ENCODE results near the gene PLK5. TPM values are rescaled to one million over a fixed set of nuclear protein-coding genes. Genes with fewer than 3 reads are reported as not detected.
"Not testable (repeated sequence)": the region's sequence is repeated elsewhere in the genome, so short reads cannot be mapped to it uniquely, and the experiment has no call there.

PLK5 gene
- total RNA-seq, 1 experiment from 2014 or later, result 0.05 TPM

DNA sequence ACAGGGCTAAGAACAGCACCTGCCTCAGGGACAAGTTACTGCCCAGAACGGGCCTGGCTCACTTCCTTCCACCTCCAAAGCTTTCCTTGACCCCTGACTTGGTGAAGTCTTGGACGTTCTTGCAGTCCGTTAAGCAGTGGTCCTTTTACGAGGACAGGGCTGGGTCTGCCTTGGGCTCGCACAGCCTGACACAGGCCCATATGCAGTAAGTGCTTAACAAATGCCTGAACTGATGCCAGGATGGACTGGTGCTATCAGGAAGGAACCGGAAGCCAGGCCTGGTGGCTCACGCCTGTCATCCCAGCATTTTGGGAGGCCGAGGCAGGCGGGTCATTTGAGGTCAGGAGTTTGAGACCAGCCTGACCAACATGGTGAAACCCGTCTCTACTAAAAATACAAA, 1.8 kb upstream of the PLK5 start:
- no peak for DNase-seq (ENCODE audit: extremely low read depth, low read depth)

DNA sequence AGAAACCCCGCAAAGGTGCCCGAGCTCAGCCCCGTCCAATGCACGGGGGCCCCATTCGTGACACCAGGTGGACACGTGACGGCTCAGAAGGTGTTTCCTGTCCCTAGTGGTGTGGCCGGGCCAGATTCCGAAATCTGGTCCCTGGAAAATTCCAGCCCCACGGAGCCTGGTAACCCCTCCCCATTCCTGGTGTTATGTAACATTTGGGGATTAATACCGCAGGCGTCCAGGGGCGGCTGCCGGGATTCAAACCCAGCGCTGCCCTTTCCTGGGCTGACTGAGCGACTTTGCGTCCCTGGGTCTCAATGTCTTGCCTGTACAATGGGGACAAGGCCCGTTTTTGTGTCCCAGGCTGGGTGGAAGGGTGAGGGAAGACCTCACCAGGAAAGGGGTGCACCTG, 1.0 kb upstream of the PLK5 start:
- no peak for DNase-seq (ENCODE audit: extremely low read depth, low read depth)

DNA sequence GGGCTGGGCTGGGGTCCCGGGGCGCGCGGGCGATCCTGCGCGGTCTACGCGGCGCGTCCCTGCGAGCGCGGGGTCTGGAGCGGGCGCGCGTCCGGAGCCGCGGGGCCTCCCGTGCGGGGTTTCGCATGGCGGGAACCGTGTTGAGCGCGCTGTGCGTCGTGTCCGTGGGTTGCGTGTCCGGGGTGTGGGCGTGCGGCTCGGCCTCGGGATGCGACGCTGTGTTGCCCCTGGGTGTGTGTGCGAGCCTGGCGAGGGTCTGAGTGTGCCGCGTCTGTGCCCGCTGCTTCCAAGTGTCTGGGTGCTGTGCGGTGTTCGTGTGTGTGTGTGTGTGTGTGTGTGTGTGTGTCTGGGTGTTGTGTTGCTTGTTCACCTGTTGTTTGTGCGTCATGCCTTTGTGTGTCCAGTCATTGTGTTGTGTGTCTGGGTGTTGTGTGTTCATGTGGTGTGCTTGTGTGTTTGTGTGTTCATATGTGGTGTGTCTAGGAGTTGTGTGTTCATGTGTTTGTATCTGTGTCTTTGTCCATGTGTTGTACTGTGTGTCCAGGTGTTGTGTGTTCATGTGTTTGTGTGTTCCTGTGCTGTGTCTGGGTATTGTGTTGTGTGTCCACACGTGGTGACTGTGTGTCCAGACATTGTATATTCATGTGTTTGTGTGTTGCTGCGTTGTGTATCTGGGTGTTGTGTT, 552 bp downstream of the PLK5 start:
- DNase-seq (ENCODE audit: extremely low read depth, low read depth), result no peak

DNA sequence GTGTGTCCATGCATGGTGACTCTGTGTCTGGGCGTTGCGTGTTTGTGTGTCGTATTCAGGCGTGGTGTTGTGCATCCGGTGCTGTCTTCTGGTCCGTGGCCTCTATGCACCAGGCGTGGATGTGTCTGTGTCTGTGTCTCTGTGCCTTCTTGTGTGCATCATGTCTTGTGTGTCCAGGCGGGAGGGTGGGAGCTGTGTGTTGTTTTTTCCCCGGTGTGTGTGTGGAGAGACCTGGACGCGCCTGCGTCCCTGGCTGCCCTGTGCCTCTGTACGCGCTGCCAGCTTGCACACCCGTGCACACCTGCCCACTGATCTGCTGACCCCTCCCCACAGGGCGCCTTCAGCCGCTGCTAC, 1.1 kb downstream of the PLK5 start:
- no peak for DNase-seq (ENCODE audit: extremely low read depth, low read depth)

DNA sequence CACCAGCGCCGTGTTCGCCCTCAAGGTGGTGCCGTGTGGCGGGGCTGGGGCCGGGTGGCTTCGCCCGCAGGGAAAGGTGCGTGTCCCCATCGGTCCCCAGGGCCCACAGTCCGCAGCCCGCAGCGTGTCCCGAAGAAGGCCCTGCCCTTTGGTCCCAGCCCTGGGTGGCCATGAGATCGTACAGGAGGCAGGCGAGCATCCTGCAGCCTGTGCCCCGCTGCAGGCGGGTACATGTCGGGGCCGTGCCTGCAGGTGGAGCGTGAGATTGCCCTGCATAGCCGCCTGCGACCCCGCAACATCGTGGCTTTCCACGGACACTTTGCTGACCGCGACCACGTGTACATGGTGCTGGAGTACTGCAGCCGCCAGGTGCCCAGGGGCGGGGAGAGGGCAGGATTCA, 1.5 kb downstream of the PLK5 start:
- DNase-seq (ENCODE audit: extremely low read depth, low read depth), result no peak

DNA sequence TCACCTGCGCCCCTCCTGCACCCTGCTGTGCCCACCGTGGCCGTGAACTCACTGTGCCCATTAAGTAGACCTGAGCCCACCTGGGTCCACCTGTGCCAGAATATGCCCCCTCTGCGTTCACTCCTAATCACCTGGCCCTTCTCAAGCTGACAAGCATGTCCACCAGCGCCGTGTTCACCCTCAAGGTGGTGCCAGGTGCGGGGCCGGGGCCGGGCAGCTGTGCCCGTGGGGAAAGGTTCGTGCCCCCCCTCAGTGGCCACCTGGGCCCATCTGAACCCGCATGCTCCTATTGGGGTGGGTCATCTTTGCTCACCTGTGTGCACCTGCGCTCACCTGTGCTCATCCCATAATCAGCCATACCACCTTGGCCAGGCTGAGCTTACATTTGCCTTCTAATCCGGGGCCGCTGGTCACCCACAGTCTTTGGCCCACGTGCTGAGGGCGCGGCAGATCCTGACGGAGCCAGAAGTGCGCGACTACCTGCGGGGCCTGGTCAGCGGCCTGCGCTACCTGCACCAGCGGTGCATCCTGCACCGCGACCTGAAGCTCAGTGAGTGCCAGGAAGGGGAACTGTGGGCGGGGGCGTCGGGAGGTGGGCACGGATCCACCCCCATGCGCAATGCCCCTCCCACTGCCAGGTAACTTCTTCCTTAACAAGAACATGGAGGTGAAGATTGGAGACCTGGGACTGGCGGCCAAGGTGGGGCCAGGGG, 2.3 kb downstream of the PLK5 start:
- DNase-seq (ENCODE audit: extremely low read depth, low read depth), result no peak

DNA sequence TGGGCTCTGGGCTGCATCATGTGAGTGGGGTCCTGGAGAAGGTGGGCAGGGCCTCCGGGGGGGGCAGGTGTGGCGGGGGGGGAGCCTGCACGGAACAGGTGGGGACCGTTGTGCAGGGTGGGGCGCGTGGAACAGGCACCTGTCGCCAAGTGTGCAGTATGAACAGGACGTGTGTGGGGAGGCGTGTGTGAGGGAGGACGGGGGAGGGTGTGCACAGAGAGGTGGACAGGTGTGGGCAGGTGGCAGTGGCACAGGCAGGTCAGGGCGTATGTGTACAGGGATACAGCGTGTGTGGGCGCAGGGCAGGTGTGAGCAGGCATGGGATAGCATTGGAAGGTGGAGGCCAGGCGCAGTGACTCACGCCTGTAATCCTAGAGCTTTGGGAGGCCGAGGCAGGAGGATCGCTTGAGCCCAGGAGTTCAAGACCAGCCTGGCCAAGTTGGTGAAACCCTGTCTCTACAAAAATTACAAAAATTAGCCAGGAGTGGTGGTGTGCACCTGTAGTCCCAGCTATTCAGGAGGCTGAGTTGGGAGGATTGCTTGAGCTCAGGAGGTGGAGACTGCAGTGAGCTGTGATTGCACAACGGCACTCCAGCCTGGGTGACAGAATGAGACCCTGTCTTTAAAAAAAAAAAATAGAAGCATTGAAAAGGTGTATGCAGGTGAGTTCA, 3.2 kb downstream of the PLK5 start:
- DNase-seq (ENCODE audit: extremely low read depth, low read depth), result no peak

DNA sequence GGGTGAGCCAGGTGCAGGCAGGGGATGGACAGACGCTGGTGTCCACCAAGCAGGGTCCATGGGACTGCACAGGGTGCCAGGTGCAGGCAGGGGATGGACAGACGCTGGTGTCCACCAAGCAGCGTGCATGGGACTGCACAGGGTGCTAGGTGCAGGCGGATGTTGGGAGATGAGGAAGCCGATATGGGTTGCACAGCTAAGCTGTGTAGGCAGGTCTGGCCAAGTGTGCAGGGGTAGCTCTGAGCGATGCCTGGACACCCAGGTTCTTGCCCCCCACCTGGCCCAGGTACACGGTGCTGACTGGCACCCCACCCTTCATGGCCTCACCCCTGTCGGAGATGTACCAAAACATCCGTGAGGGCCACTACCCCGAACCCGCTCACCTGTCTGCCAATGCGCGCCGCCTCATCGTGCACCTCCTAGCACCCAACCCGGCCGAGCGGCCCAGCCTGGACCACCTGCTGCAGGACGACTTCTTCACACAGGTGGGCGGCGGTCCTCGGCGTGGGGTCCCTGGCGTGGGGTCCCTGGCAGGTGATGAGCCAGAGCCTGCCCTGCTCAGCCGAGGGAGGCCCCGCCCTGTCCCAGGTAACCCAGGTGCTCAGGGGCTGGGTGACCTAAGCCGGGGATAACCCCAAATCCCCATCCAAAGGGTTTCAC, 3.9 kb downstream of the PLK5 start:
- DNase-seq (ENCODE audit: extremely low read depth, low read depth), result no peak

DNA sequence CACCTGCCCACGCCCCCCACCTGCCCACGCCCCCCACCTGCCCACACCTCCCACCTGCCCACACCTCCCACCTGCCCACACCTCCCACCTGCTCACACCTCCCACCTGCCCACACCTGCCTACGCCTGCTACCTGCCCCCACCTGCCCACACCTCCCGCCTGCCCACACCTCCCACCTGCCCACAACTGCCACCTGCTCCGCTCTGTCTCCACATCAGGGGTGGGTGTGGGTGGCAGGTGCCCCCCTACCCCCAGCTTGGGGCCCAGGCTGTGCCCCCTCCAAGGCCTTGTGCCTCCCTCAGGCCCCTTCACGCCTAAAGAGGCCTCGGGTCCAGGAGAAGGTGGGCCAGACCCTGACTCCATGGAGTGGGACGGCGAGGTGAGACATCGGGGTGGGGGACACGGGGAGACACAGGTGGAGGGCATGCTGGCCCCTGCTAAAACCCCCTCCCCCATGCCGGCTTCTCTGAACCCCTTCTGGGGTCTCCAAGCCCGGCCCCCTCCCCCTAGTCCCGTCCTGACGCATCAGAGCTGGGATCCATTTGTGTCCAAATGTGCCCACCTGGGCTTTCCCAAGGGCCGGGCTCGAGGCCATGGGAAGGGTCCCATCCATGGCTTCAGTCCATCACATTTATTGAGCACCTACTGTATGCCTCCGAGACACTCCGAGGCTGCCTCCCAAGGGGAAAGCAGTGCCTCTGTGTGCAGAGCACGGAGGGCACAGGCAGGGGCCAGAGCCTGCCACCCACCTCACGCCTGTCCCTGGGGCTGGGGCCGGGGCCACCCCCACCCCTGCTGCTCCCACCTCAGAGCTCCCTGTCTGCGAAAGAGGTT, 4.9 kb downstream of the PLK5 start:
- no peak for DNase-seq (ENCODE audit: extremely low read depth, low read depth)

DNA sequence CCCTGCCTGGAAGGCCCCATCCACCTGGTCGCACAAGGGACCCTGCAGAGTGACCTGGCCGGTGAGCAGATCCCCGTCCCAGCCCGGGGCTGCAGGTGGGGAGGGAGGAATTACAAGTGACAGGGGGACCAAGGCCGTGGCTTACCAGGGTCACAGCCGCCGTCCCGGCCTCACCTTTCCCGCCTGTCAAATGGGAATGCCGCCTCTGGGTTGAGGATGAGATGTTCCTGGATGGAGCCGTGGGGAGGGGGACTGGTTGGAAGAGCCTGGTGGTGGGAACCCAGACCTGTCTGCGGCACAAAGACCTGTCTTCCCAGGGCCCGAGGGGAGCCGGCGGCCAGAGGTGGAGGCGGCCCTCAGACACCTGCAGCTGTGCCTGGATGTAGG, 5.5 kb downstream of the PLK5 start:
- no peak for DNase-seq (ENCODE audit: extremely low read depth, low read depth)

DNA sequence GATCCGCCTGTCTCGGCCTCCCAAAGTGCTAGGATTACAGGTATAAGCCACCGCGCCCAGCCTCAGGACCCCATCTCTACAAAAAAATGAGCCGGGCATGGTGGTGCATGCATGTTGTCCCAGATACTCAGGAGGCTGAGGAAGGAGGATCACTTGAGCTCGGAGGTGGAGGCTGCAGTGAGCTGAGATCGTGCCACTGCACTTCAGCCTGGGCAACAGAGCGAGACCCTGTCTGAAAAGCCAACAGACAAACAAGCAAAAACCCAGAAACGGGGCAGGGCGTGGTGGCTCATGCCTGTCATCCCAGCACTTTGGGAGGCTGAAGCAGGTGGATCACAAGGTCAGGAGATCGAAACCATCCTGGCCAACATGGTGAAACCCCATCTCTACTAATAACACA, 7.0 kb downstream of the PLK5 start:
- DNase-seq (ENCODE audit: extremely low read depth, low read depth), result not testable (repeated sequence)

DNA sequence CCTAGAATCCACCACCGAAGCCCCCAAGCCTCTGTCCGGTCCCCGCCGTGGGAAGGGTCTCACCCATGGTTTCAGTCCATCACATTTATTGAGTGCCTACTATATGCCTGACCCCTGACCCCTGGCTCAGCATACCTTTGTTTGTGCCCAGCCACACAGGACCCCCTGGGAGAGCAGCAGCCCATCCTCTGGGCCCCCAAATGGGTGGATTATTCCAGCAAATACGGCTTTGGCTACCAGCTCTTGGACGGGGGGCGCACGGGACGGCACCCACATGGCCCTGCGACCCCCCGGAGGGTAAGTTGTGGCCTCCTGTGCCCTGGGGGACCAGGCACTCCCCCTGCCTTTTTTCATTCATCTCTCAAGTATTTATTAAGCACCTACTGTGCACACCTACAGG, 7.7 kb downstream of the PLK5 start:
- no peak for DNase-seq (ENCODE audit: extremely low read depth, low read depth)

DNA sequence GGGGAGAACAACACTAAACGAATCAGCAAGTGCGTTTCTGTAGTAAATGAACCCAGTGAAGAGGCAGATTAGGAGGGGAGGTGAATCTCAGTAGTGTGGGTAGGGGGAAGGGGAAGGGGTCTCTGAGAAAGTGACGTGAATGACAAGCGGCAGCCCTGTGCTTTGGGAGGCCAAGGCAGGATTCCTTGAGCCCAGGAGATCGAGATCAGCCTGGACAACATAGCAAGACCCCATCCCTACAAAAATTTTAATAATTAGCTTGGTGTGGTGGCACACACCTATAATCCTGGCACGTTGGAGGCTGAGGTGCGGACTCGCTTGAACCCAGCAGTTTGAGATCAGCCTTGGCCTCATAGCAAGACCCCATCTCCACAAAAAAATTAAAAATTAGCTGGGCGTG, 8.1 kb downstream of the PLK5 start:
- DNase-seq (ENCODE audit: extremely low read depth, low read depth), result no peak

DNA sequence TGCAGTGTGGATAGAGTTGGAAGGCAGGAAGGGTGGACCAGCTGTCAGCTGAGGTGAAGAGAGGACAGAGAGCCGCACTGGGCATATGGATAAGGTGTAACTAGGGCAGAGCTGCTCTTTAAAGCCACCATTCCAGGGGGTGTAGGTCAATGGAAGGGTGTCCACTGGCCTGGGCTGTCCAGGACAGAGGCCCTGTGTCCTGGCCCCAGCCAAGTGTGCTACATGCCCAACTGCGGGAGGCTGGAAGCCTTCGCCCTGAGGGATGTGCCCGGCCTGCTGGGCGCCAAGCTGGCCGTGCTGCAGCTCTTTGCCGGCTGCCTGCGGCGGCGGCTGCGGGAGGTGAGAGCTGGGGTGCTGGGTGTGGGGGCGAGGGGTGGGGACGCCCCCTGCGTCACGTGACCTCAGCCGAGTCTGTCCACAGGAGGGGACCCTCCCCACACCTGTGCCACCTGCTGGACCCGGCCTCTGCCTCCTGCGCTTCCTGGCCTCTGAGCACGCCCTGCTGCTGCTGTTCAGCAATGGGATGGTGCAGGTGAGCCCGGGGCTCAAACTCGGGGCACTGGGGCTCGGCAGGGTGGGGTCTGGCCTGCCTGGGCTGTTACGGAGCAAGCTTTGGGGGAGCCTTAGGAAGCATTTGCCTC, 9.8 kb downstream of the PLK5 start:
- no peak for DNase-seq (ENCODE audit: extremely low read depth, low read depth)

DNA sequence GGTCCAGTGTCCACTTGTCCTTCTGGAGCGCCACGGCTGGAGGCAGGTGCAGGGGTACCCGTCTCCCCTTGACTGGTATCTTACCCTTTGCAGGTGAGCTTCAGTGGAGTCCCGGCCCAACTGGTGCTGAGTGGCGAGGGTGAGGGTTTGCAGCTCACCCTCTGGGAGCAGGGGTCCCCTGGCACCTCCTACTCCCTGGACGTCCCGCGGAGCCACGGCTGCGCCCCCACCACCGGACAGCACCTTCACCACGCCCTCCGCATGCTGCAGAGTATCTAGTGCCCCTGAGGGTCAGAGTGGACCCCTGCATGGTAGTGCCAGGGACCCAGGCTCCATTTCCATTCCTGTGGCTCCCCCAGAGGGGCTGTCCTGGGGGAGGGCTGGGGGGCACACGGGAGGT, 11.1 kb downstream of the PLK5 start:
- no peak for DNase-seq (ENCODE audit: extremely low read depth, low read depth)

DNA sequence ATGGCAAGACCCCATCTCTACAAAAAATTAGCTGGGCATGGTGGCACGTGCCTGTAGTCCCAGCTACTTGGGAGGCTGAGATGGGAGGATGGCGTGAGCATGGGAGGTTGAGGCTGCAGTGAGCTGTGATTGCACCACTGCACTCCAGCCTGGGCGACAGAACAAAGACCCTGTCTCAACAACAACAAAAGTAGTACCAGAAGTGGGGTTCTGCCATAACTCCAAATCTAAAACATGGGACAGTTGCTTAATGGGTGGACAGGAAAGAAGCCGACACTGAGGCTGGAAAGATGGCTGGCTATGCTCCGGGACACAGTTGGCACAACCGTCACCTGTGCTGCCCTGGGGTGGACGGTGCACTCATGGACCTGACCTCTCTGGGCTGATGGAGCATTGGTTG, 11.8 kb downstream of the PLK5 start:
- not testable (repeated sequence) for DNase-seq (ENCODE audit: extremely low read depth, low read depth)

DNA sequence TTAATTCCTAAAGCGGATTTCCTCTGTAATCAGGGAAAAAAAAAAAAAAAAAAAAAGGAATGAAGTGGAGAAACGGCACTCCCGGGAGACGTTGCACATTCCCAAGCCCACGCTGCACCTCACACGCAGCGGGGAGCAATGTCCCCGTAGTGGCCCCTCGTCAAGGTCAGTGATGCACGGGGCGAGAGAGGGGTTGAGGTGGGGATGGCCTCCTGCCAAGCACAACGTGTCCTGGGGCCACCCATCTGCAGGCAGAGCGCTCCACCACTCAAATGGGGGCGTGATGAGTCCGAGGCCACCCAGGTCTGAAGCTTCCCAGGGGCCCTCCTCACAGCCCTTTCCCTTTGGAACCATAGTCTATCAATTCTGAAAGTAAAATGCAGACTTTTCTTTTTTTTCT, 15.1 kb downstream of the PLK5 start:
- no peak for DNase-seq (ENCODE audit: extremely low read depth, low read depth)

DNA sequence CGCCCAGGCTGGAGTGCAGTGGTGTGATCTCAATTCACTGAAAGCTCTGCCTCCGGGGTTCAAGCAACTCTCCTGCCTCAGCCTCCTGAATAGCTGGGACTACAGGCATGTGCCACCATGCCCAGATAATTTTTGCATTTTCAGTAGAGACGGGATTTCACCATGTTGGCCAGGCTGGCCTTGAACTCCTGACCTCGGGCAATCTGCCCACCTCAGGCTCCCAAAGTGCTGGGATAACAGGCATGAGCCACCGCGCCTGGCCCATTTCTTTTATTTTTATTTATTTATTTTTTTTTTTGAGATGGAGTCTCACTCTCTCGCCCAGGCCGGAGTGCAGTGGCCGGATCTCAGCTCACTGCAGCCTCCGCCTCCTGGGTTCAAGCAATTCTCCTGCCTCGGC, 15.9 kb downstream of the PLK5 start:
- DNase-seq (ENCODE audit: extremely low read depth, low read depth), result not testable (repeated sequence)

DNA sequence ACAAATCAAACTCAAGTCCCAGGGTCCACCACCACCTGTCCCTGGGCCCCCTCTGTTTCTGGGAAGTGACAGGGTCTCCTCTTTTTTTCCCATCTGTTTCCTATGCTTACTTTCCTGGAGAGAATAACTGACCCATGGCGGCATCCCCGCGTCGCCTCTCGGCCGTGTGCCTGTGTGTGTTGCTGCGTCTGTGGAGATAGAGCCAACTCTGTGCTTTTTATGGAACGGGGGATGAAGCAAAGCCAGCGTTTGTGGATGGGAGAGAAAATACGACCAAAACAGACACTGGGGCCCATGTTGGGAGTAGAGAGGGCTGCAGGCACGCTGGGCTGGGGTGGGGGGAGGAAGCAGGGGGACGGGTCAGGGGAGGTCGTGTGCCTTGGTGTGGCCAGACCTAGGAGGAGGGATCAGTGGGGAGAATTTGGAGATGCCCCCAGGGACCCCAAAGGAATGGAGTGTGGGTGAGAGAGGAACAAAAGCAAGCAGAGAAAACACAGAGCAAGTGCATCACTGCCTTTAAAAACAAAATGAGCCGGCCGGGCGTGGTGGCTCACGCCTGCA, 16.6 kb downstream of the PLK5 start:
- DNase-seq (ENCODE audit: extremely low read depth, low read depth), result no peak
